Measurements from ENCODE around the gene MAP1B.
"Not testable (repeated sequence)": the region's sequence is repeated elsewhere in the genome, so short reads cannot be mapped to it uniquely, and the experiment has no call there.

Gene MAP1B

GRCh38 chr5:72107131-72107900, at the start of gene MAP1B:
Gene MAP1B (plus strand): TSS chr5:72107475. CDS start chr5:72107532, 57 bp downstream.
- DNase-seq = no peak

GRCh38 chr5:72057816-72058215, 49.5 kb upstream of the MAP1B start:
- no peak for DNase-seq

GRCh38 chr5:72063219-72063819, 44.0 kb upstream of the MAP1B start:
- no peak for DNase-seq

- DNase-seq = no peak
These were observed 42.3 kb upstream of the MAP1B start for GRCh38 chr5:72064801-72065570.

DNA sequence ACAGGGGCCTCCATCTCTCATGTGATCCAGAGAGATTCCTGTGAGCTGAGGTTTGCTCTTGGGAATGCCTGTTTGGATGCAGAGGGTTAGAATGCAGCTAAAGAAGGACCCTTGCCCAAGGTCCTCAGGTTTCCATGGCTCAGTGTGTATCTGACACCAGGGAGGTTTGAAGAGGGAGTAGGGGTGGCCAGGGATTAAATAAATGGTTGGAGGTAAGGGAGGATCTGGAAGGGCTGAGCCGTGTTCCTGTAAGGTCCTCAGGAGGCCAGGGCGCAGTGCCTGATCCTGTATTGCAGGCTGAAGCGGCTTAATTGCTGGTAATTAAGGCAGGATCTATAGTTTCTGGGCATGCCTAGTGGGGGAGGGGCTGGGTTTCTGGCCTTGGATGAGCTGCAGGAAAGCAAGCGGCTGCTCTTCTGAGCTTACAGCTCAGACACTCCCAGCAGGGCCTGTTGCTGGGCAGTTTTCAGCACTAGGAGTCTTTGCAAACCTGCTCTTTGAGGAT, 41.5 kb upstream of the MAP1B start:
- no peak for DNase-seq

DNA sequence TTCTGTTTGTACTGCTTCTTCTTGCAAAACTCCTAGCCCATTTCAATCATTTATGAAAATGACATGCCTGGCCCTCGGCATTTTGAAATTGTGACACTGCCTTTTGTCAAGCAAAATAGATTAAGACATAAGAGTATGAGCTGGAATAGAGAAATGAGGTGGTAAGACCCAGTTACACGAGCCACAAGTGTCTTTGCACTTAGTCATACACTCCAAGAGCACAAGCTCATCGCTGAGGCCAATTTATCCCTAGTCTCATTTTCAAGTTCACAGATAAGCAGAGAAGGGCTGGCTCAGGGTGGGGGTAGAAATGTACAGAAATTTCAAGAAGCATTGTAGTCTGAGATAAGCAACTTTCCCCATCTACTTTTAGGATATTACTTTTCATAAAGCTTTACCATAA, 40.6 kb upstream of the MAP1B start:
- DNase-seq = no peak

- DNase-seq = no peak
These were observed 39.4 kb upstream of the MAP1B start for GRCh38 chr5:72067682-72068470.

DNA sequence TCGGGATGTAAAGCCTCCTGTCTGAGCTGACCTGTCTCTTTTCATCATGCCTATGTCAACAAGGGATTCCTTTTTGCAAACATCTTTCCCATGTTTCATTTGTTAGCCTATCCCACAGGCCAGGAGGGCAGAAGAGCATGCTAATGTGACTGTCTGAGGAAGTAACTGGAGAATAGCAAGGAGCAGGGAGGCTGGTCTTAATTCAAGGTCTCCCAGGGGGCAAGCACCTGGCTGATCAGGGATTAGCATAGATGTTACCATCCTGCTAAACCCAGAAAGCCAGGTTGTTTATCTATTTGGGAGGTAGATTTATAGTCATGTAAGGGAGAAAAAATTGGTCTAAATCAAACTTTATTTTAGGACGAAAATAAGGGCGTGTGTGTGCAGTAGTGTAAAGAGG, 36.7 kb upstream of the MAP1B start:
- DNase-seq = no peak

DNA sequence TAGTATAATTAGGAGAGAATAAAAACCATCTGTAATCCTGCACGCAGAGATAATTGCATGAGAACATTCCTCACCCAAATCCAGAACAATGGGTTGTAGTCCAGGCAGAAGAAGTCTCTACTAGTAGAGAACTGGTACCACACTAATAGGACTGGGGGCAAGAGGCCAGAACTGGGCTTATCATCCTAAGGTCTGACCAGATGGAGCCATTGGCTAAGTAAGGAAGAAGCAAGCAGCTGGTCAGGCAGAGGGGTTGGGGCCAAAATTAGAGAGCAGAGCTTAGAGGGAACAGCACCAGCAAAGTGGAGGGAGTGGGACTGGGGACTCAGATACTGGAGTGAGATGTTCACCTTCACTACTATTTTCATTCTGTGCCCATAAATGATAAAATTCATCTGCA, 35.4 kb upstream of the MAP1B start:
- no peak for DNase-seq

DNA sequence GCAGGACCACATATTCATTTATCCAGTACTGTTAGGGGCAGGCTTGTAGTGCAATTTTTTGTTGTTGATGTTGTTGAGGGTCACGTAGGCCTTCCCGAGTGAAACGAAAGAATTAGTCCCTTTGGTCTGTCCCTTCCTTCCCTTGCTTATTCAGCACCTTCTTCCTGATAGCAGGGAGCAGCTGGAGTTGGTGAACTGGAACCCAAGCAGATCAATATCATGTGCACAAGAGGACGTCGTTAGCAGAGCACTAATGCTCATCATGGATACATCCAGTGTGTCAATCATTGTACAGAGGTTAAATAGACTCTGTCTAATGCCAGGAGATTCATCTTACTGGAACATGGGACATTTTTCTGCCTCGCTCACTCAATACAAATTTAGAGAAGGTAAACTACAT, 33.0 kb upstream of the MAP1B start:
- DNase-seq = no peak

- no peak for DNase-seq
These were observed 31.8 kb upstream of the MAP1B start for GRCh38 chr5:72075461-72075860.

- DNase-seq = no peak
These were observed 30.5 kb upstream of the MAP1B start for GRCh38 chr5:72076621-72077300.

GRCh38 chr5:72077390-72077789, 29.9 kb upstream of the MAP1B start:
- no peak for DNase-seq

DNA sequence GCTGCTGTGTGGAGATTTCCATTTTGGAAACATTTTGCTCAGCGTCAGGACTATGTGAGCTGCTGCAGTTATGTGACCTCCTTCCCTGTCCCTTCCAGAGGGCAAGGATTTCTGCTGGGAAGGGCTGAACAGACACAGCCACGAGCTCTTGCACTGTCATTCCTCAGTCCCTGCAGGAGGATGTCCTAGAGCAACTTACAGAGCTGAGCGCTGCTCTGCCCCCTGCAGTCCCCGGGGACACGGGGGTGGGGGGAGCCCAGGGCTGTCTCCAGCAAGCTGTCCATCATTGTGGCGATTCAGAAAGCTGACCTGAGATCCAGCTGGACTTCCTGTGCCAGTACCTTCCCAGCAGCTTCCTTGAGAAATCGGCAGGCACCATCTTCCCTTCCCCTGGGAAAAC, 28.0 kb upstream of the MAP1B start:
- DNase-seq = no peak

DNA sequence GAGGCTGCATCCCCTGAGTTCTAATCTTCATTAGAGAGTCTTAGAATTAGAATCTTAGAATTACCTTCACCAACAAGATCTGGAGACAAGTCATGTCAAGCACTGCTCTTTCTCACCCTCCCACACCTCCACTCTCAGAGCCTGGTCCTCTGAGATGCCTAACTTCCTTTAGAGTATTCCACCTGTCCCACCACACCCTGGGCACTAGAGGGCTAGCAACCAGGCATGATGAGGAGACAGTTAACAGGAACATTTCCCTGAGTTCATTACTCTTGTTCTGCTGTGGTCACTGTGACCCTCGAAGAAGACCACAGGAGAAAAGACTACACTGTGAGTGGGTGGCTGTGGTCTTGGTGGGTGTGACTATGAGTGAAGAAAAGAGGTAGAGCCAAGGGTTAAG, 25.2 kb upstream of the MAP1B start:
- DNase-seq = no peak

GRCh38 chr5:72084876-72085275, 22.4 kb upstream of the MAP1B start:
- no peak for DNase-seq

GRCh38 chr5:72085319-72085718, 22.0 kb upstream of the MAP1B start:
- no peak for DNase-seq

DNA sequence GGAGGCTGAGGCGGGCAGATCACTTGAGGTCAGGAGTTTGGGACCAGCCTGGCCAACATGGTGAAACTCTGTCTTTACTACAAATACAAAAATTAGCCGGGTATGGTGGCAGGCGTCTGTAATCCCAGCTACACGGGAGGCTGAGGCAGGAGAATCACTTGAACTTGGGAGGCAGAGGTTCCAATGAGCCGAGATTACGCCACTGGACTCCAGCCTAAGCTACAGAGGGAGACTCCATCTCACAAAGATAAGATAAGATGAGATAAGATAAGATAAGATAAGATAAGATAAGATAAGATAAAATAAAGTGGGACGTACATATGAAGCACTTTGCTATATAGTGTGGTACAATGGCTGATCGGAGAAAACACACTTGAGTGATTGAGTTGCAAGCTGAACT, 17.6 kb upstream of the MAP1B start:
- DNase-seq = not testable (repeated sequence)

DNA sequence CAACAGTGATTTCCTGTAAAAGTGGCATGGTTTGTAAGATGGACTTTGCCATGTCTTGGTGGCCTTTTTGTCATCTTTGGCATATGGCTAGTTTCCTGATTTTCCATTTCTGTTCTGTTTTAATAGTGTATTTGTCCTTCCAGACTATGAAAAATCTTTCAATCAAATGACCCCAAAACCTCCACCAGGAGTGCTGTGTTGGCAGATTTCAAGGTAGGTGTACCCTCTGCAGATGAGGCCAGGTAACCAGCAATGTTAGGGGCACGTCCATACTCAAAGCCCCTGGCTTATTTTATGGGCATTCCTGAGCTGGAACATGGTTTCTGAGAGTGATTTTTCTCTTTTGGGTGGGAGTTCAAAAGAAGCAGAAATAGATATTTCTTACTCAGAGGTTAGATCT, 15.2 kb upstream of the MAP1B start:
- DNase-seq = no peak

GRCh38 chr5:72093217-72093616, 14.1 kb upstream of the MAP1B start:
- no peak for DNase-seq

- DNase-seq = no peak
These were observed 13.5 kb upstream of the MAP1B start for GRCh38 chr5:72093824-72094223.

GRCh38 chr5:72096602-72097188, 10.6 kb upstream of the MAP1B start:
- DNase-seq = no peak
